Endothelial cell of umbilical vein (primary cell): Measurements from ENCODE around the gene FAM83C.

Experiments
- CTCF ChIP-seq, 2 donors: IDR thresholded peaks; 1 replicate in 1 of 2; 2 replicates in 1 of 2; pipeline ENCODE4 v1.5.1; 2011; ENCODE audit warnings: low read length in 2 of 2, mild to moderate bottlenecking in 2 of 2, moderate library complexity in 2 of 2, control low read depth in 1 of 2, inconsistent platforms in 1 of 2, low read depth in 1 of 2; ENCODE audit not compliant: insufficient read depth in 1 of 2; ENCODE audit errors: extremely low read depth in 1 of 2
- EZH2 ChIP-seq: IDR thresholded peaks from 2 replicates; pipeline ENCODE4 v1.6.1; 2012; ENCODE audit warnings: borderline replicate concordance, low read depth, mild to moderate bottlenecking, moderate library complexity, low read length, inconsistent platforms; ENCODE audit not compliant: severe bottlenecking
- JUN ChIP-seq: IDR thresholded peaks from 2 replicates; pipeline ENCODE4 v1.6.1; 2011; ENCODE audit warnings: borderline replicate concordance, low read depth; ENCODE audit not compliant: insufficient read length, insufficient read depth
- MAX ChIP-seq: IDR thresholded peaks from 2 replicates; pipeline ENCODE4 v1.6.1; 2011; ENCODE audit not compliant: insufficient read depth, insufficient read length
- MYC ChIP-seq: IDR thresholded peaks from one replicate; pipeline ENCODE4 v1.6.1; 2011; ENCODE audit warnings: mild to moderate bottlenecking, low read depth, low read length
- POLR2A ChIP-seq: IDR thresholded peaks from 2 replicates; pipeline ENCODE4 v1.6.1; 2012; ENCODE audit warnings: low read depth, mild to moderate bottlenecking, control low read depth, low read length
- POLR2AphosphoS5 ChIP-seq: IDR thresholded peaks from 2 replicates; pipeline ENCODE4 v1.6.1; 2012; ENCODE audit warnings: low read depth, mild to moderate bottlenecking, control low read depth, low read length, moderate library complexity; ENCODE audit not compliant: insufficient read depth

GRCh38 chr20:35267092-35267491 lies 25.1 kb downstream of the FAM83C start:
- TF ChIP-seq CTCF (IDR thresholded peaks at IDR 0.05; ENCODE audit: extremely low read depth in 1 of 2, insufficient read depth in 1 of 2, low read depth in 1 of 2, low read length in 2 of 2) (no peak), MAX (no peak), POLR2A (no peak), EZH2 (no peak), POLR2AphosphoS5 (no peak), MYC (no peak), JUN (no peak)
